Activated CD8-positive, alpha-beta memory T cell treated with anti-CD3 and anti-CD28 coated beads, Interleukin-2, amount 10 ng/mL, durations not matched to agents 7 days and 5 days (primary cell): Measurements from ENCODE around the gene PHC2. TPM values are rescaled to one million over a fixed set of nuclear protein-coding genes. Genes with fewer than 3 reads are reported as not detected.
A peak's percentile ranks its signal among the peaks of the same experiment; 100 is the strongest.

Source experiments
- ATAC-seq: fragments of 150-1000 bp; cut with Tn5 transposase; one replicate; pipeline ENCODE4 v1.10.0; 2021; ENCODE audit warnings: moderate library complexity
- CTCF ChIA-PET: fragments of 350-600 bp; sonication (Branson Sonifier 250); formaldehyde crosslinking; loops from one replicate; lab custom pipeline; 2021; ENCODE audit warnings: antibody characterized with exemption; lab: Charles Lee
- DNase-seq: peaks from one replicate; pipeline ENCODE4 v3.0.0-alpha.2; 2020
- H3K27ac Mint-ChIP-seq: one replicate; pipeline ENCODE4 v1.8.0; 2021; ENCODE audit warnings: mild to moderate bottlenecking, mixed read lengths
- H3K27me3 Mint-ChIP-seq: one replicate; pipeline ENCODE4 v1.8.0; 2021; ENCODE audit warnings: mixed read lengths
- H3K36me3 Mint-ChIP-seq: one replicate; pipeline ENCODE4 v1.8.0; 2021; ENCODE audit warnings: mild to moderate bottlenecking, mixed read lengths
- H3K4me1 Mint-ChIP-seq: one replicate; pipeline ENCODE4 v1.8.0; 2021; ENCODE audit warnings: mixed read lengths
- H3K4me3 Mint-ChIP-seq: one replicate; pipeline ENCODE4 v1.8.0; 2021; ENCODE audit warnings: mild to moderate bottlenecking, moderate library complexity, mixed read lengths
- H3K9me3 Mint-ChIP-seq: one replicate; pipeline ENCODE4 v1.8.0; 2022; ENCODE audit warnings: low read depth, mixed read lengths
- total RNA-seq, 2 experiments: library from RNA; stranded (reverse); gene quantifications; one replicate each; pipeline ENCODE4 v1.2.3, GENCODE V29; 2021

The PHC2 gene
- total RNA-seq, 2 experiments from 2014 or later: 36.4 to 43.0 TPM

GRCh38 chr1:33464552-33464951 lies 33.7 kb upstream of the PHC2 start:
- Mint-ChIP-seq H3K27ac (no peak overlapping the region), H3K4me1 (peaks cover 2% of the 10 kb centered on the region), H3K9me3 (no peaks in the 10 kb centered on the region), H3K4me3 (no peak overlapping the region), H3K36me3 (no peaks in the 10 kb centered on the region), H3K27me3 (peaks cover 3% of the 10 kb centered on the region)
- ATAC-seq (no peak), DNase-seq (no peak)
- CTCF ChIA-PET: no interaction called here

- CTCF ChIA-PET: interaction anchor here (1.5 kb wide), 1 partner anchor 9 kb away, joined by 5 read pairs; no protein-coding TSS in a partner anchor
- Mint-ChIP-seq H3K36me3 (no peaks in the 10 kb centered on the region), H3K27ac (no peak overlapping the region), H3K9me3 (no peaks in the 10 kb centered on the region), H3K4me3 (no peak overlapping the region), H3K4me1 (peaks cover 3% of the 10 kb centered on the region), H3K27me3 (peaks cover 6% of the 10 kb centered on the region)
- no peak for ATAC-seq
- DNase-seq: no peak
Observed at GRCh38 chr1:33462405-33463164, 31.7 kb upstream of the PHC2 start.

DNA sequence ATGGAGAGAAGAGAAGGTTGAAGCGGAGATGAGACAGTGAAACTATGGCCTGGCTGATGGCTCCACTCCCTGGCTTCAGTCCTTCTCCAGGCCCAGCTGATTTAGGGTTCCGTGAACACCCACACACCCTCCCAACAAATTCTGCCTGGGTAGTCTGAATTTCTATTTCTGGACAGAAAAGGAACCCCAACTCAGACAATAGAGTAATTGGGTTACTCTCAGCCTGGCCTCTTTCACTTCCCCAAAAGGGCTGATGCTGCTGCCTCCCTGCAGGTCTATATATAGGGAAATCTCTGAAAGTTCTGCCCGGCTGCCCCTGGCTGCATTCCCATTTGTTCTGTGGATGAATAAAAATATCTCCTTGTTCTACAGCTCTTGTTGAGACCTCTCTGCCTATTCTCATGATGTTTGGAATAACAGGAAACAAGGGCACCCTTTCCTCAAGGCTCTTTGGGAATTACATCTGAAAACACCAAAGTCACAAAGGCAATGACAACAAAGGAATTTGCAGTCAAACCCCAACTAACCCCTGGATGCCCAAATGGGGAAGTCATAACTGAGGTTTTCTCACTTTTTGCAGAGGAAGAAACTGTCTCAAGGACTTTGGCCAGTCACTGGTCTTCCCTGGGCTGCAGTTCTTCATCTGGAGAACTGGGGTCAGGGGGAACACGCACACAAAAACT lies 30.2 kb upstream of the PHC2 start:
- no peak overlapping the region for H3K4me3 Mint-ChIP-seq
- no peaks in the 10 kb centered on the region for H3K9me3 Mint-ChIP-seq
- H3K27me3 Mint-ChIP-seq: peaks cover 10% of the 10 kb centered on the region

DNA sequence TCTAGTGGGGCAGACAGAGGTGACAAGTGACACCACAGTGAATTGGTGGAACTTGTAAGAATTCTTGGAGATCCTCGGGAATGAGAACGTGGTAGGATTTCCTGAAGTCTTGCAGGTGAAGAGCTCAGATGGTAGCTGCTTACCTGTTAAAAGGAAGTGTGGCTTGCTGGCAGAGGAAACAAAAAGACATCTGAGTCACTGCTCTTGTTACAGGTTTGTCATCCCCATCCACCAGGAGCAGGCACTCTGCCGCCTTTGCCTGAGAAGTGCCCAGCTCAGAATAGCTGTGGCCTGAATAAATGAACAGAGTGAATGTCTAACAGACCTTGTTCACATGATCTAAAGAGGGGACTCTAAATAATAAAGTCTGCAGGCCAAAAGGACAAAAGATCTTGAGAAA lies 29.2 kb upstream of the PHC2 start:
- Mint-ChIP-seq H3K4me3 (no peak overlapping the region), H3K36me3 (no peaks in the 10 kb centered on the region)
- CTCF ChIA-PET: interaction anchor here (1.3 to 1.6 kb wide), 4 partner anchors 8 to 164 kb away, joined by 4 to 5 read pairs (median 4); no protein-coding TSS in a partner anchor

More for the DNA sequence above, 30.2 kb upstream of the PHC2 start:
- Mint-ChIP-seq H3K36me3 (no peaks in the 10 kb centered on the region), H3K4me1 (peaks cover 3% of the 10 kb centered on the region), H3K27ac (no peak overlapping the region)
- DNase-seq: no peak
- no peak for ATAC-seq
- CTCF ChIA-PET: interaction anchor here (1.3 to 1.6 kb wide), 2 partner anchors 9 to 13 kb away, joined by 4 read pairs; no protein-coding TSS in a partner anchor

DNA sequence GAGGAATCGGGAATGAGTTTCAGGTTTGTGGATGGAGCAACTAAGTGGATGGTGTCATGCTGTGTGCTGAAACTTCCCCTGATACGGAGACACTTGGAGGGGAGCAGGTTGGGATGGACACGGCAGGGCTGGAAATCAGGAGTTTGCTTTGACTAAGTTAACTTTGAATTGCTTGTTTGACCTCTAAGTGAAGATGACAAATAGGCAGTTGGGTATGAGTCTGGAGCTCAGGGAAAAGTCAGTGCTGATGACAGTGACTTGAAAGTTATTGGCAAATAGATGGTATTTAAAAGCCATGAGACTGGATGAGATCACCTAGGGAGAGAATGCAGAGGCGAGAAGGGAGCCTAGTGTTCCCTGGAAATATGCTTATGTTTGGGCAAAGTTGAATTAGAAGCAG lies 28.8 kb upstream of the PHC2 start:
- Mint-ChIP-seq H3K27ac (no peak overlapping the region), H3K9me3 (no peaks in the 10 kb centered on the region), H3K4me1 (peaks cover 7% of the 10 kb centered on the region), H3K4me3 (no peak overlapping the region), H3K36me3 (no peaks in the 10 kb centered on the region), H3K27me3 (peaks cover 10% of the 10 kb centered on the region)
- CTCF ChIA-PET: interaction anchor here (1.3 to 1.6 kb wide), 4 partner anchors 9 to 164 kb away, joined by 4 to 5 read pairs (median 4); no protein-coding TSS in a partner anchor
- no peak for DNase-seq
- no peak for ATAC-seq

More for the DNA sequence above, 29.2 kb upstream of the PHC2 start:
- ATAC-seq (no peak), DNase-seq (no peak)
- peaks cover 7% of the 10 kb centered on the region for H3K4me1 Mint-ChIP-seq
- H3K27me3 Mint-ChIP-seq: peaks cover 10% of the 10 kb centered on the region
- H3K27ac Mint-ChIP-seq: no peak overlapping the region
- H3K9me3 Mint-ChIP-seq: no peaks in the 10 kb centered on the region

GRCh38 chr1:33456502-33456886 lies 25.6 kb upstream of the PHC2 start:
- DNase-seq (no peak), ATAC-seq (no peak)
- Mint-ChIP-seq H3K36me3 (no peaks in the 10 kb centered on the region), H3K27me3 (peaks cover 33% of the 10 kb centered on the region), H3K4me1 (peaks cover 7% of the 10 kb centered on the region), H3K27ac (no peak overlapping the region), H3K9me3 (no peaks in the 10 kb centered on the region), H3K4me3 (no peak overlapping the region)
- CTCF ChIA-PET: interaction anchor here (0.7 to 3.5 kb wide), 6 partner anchors 10 to 279 kb away, joined by 3 to 22 read pairs (median 6); no protein-coding TSS in a partner anchor

DNA sequence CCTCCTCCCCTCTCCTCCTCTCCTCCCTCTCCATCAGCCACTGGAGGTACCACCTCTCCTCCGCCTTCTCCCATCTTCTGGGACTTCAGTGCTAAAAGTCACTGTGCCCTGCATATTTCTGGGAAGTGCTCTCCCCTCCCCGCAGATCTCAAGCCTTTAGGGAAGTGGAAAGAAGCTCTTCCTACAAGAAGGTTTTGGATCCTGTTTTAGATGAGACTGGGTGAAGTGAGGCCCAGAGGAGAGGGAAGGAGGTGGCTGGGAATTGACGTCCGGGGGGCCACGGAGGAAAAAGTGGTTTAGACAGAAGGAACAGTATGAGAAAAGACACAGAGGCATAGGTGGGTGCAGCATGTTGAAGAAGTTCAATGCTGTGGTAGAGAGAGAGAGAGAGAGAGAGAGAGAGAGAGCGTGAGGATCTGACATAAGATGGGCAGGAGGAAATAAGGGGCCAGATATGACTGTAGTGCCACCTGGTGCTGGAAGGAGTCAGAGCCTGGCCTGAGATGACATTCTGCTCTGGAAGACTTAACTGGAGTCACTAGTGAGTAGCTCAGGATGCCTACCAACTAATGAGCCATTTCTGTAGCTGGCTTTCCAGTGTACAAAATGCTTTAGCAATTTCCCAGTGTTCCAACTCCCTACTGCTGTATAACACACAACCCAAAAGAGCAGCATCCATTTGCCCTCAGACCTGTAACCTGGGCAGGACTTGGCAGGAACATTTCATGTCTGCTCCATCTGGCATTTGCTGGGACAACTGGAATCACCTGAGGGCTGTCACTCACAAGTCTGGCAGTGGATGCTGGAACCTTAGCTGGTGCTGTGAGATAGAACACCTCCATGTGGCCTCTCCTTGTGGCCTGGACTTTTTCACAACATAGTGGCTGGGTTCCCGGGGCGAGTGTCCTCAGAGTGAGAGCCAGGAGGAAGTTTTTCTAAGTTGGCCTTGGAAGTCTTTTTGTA lies 24.9 kb upstream of the PHC2 start:
- H3K4me3 Mint-ChIP-seq: no peak overlapping the region

DNA sequence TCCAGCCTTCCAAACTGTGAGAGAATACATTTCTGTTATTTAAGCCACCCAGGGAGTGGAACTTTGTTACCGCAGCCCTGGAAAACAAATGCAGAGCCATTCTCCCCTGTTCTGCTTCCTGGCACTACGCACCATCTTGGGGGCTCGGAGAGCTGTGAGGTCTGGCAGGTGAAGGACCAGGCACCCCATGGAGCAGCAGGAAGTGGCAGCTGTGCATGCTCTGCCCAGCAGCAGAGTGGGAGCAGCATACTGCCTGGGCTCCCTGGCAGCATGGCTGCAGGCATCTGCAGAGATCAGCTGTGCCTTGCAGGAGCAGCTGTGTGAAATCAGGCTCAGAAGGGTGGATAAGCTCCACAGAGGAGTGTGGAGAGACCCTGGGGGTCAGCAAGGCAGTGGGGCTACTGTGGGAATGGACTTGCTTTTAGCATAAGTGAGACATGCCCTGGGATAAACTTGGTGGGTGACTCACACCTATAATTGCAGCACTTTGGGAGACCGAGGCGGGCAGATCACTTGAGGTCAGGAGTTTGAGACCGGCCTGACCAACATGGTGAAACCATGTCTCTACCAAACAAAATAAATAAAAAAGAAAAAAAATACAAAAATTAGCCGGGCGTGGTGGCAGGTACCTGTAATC lies 23.9 kb upstream of the PHC2 start:
- Mint-ChIP-seq H3K27ac (no peak overlapping the region), H3K4me3 (no peak overlapping the region), H3K4me1 (peaks cover 7% of the 10 kb centered on the region), H3K9me3 (no peaks in the 10 kb centered on the region), H3K36me3 (no peaks in the 10 kb centered on the region), H3K27me3 (peaks cover 46% of the 10 kb centered on the region)
- DNase-seq (no peak), ATAC-seq (no peak)
- CTCF ChIA-PET: interaction anchor here (0.7 to 3.5 kb wide), 9 partner anchors 8 to 197 kb away, joined by 3 to 22 read pairs (median 4); no protein-coding TSS in a partner anchor

More for the DNA sequence above, 24.9 kb upstream of the PHC2 start:
- Mint-ChIP-seq H3K27me3 (peaks cover 39% of the 10 kb centered on the region), H3K4me1 (peaks cover 7% of the 10 kb centered on the region), H3K36me3 (no peaks in the 10 kb centered on the region), H3K27ac (peak overlapping the region; percentile 1), H3K9me3 (no peaks in the 10 kb centered on the region)
- peak; percentile 75 for DNase-seq
- CTCF ChIA-PET: interaction anchor here (0.7 to 3.5 kb wide), 13 partner anchors 9 to 278 kb away, joined by 3 to 22 read pairs (median 3); no protein-coding TSS in a partner anchor
- peak; percentile 91 for ATAC-seq

GRCh38 chr1:33446590-33446989 lies 15.7 kb upstream of the PHC2 start:
- peaks cover 35% of the 10 kb centered on the region for H3K4me1 Mint-ChIP-seq
- peaks cover 5% of the 10 kb centered on the region for H3K36me3 Mint-ChIP-seq
- no peaks in the 10 kb centered on the region for H3K9me3 Mint-ChIP-seq
- peaks cover 56% of the 10 kb centered on the region for H3K27me3 Mint-ChIP-seq
- CTCF ChIA-PET: interaction anchor here (1.4 to 3.2 kb wide), 2 partner anchors 9 to 151 kb away, joined by 4 to 19 read pairs; no protein-coding TSS in a partner anchor
- DNase-seq (peak; percentile 70), ATAC-seq (peak; percentile 78)
- peak overlapping the region; percentile 49 for H3K27ac Mint-ChIP-seq
- no peak overlapping the region for H3K4me3 Mint-ChIP-seq

DNA sequence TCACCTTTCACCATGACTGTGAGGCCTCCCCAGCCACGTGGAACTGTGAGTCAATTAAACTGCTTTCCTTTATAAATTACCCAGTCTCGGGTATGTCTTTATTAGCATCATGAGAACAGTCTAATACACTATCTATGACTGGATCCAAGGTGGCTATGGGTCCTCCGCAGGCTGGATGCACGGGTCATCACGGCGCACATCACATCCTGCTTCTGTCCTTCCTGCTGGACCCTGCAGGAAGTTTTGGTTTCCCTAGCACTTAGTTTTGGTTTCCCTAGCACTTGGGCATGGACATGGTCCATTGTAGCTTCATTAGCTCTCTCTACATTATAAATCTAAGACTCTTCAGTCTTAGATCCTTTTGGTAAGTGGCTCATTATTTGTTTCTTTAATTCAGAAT lies 14.2 kb upstream of the PHC2 start:
- CTCF ChIA-PET: interaction anchor here (1.2 to 3.2 kb wide), 3 partner anchors 11 to 149 kb away, joined by 3 to 19 read pairs (median 3); no protein-coding TSS in a partner anchor
- DNase-seq (no peak), ATAC-seq (no peak)
- Mint-ChIP-seq H3K36me3 (peaks cover 5% of the 10 kb centered on the region), H3K27me3 (peaks cover 53% of the 10 kb centered on the region), H3K4me3 (no peak overlapping the region), H3K9me3 (no peaks in the 10 kb centered on the region), H3K27ac (no peak overlapping the region), H3K4me1 (peaks cover 35% of the 10 kb centered on the region)

GRCh38 chr1:33443705-33444180 lies 12.8 kb upstream of the PHC2 start:
- H3K27ac Mint-ChIP-seq: no peak overlapping the region

More at GRCh38 chr1:33443705-33444180, 12.8 kb upstream of the PHC2 start:
- CTCF ChIA-PET: interaction anchor here (1.3 kb wide), 1 partner anchor 148 kb away, joined by 3 read pairs; no protein-coding TSS in a partner anchor
- no peak overlapping the region for H3K4me3 Mint-ChIP-seq
- peaks cover 5% of the 10 kb centered on the region for H3K36me3 Mint-ChIP-seq
- H3K27me3 Mint-ChIP-seq: peaks cover 55% of the 10 kb centered on the region
- H3K4me1 Mint-ChIP-seq: peaks cover 35% of the 10 kb centered on the region
- ATAC-seq (no peak), DNase-seq (no peak)
- H3K9me3 Mint-ChIP-seq: no peaks in the 10 kb centered on the region
